Body of pancreas (tissue), 4 donors: Measurements from ENCODE around the gene FHAD1. TPM values are rescaled to one million over a fixed set of nuclear protein-coding genes. Genes with fewer than 3 reads are reported as not detected.
"Not testable (repeated sequence)": the region's sequence is repeated elsewhere in the genome, so short reads cannot be mapped to it uniquely, and the experiment has no call there.

Source experiments
- ATAC-seq: fragments of 150-250 bp; one replicate; pipeline ENCODE4 v1.9.1; 2016
- DNase-seq, 4 donors: peaks; one replicate each; pipeline ENCODE4 v3.0.0-alpha.2; 2019
- H3K27ac ChIP-seq, 4 donors: fragments of 200-600 bp; sonication (generic); 1 replicate in 3 of 4; 2 replicates in 1 of 4; pipeline versions ENCODE4 v1.5.1 to v1.6.1; 2016 to 2019; ENCODE audit warnings: mild to moderate bottlenecking in 1 of 4, mixed read lengths in 1 of 4, moderate library complexity in 1 of 4
- H3K27me3 ChIP-seq, 2 donors: fragments of 200-600 bp; sonication (generic); one replicate each; pipeline ENCODE4 v1.6.0; 2016; ENCODE audit warnings: mild to moderate bottlenecking in 1 of 2
- H3K36me3 ChIP-seq, 2 donors: fragments of 200-600 bp; sonication (generic); replicated peaks in 1 of 2; 2 replicates each; pipeline ENCODE4 v1.5.1; 2016; ENCODE audit warnings: low read depth in 2 of 2; ENCODE audit not compliant: insufficient read depth in 1 of 2
- H3K4me1 ChIP-seq: fragments of 200-600 bp; sonication (generic); one replicate; pipeline ENCODE4 v1.6.0; 2016
- H3K4me3 ChIP-seq, 2 donors: fragments of 200-600 bp; sonication (generic); 1 replicate in 1 of 2; 2 replicates in 1 of 2; pipeline ENCODE4 v1.5.1; 2016 to 2019
- H3K9me3 ChIP-seq, 3 donors: fragments of 200-600 bp; sonication (generic); 1 replicate in 2 of 3; 2 replicates in 1 of 3; pipeline ENCODE4 v1.5.1; 2016
- CTCF ChIP-seq, 7 experiments: fragments of 450-650 bp in 4 of 7; fragments of 200-600 bp in 3 of 7; sonication (generic) in 3 of 7; IDR thresholded peaks; one replicate each; pipeline ENCODE4 v1.5.1; 2016 to 2019; ENCODE audit warnings: antibody characterized with exemption in 7 of 7
- POLR2A ChIP-seq, 3 donors: fragments of 450-650 bp; IDR thresholded peaks; one replicate each; pipeline ENCODE4 v1.6.1; 2016; ENCODE audit warnings: antibody characterized with exemption in 3 of 3, mild to moderate bottlenecking in 2 of 3
- WGBS, 2 donors: methylation state at CpG; one replicate each; pipeline ENCODE4 v1.1.5; 2017; 5-methylcytosine and 5-hydroxymethylcytosine counted together
- intact Hi-C: fragments of 100-400 bp; cut with DNase I; formaldehyde crosslinking; loops from one replicate; pipeline ENCODE4 v1.15.1; 2023
- total RNA-seq, 2 donors: library from RNA; depleted of rRNA; stranded (reverse); fragments of >200 nt; gene quantifications; one replicate each; pipeline ENCODE4 v1.1.0, GENCODE V29; 2016

FHAD1 gene
- total RNA-seq, 2 donors from 2014 or later = 2.9 to 4.9 TPM

- no peak overlapping the region for H3K27ac ChIP-seq
- H3K9me3 ChIP-seq = no peaks in the 10 kb centered on the region
- H3K4me3 ChIP-seq = no peak overlapping the region
- 43 to 68% methylated on average over 11 to 17 of the region's 17 CpGs for WGBS, 2 donors
- intact Hi-C loops = no loop called here
- H3K4me1 ChIP-seq = no peaks in the 10 kb centered on the region
- TF ChIP-seq CTCF (IDR thresholded peaks at IDR 0.05) (no peak), POLR2A (IDR thresholded peaks at IDR 0.05) (no peak)
- no peaks in the 10 kb centered on the region for H3K36me3 ChIP-seq
- H3K27me3 ChIP-seq = no peaks in the 10 kb centered on the region
- no peak for DNase-seq
- no peak for ATAC-seq
Observed at GRCh38 chr1:15386164-15386749, 139.2 kb downstream of the FHAD1 start.

DNA sequence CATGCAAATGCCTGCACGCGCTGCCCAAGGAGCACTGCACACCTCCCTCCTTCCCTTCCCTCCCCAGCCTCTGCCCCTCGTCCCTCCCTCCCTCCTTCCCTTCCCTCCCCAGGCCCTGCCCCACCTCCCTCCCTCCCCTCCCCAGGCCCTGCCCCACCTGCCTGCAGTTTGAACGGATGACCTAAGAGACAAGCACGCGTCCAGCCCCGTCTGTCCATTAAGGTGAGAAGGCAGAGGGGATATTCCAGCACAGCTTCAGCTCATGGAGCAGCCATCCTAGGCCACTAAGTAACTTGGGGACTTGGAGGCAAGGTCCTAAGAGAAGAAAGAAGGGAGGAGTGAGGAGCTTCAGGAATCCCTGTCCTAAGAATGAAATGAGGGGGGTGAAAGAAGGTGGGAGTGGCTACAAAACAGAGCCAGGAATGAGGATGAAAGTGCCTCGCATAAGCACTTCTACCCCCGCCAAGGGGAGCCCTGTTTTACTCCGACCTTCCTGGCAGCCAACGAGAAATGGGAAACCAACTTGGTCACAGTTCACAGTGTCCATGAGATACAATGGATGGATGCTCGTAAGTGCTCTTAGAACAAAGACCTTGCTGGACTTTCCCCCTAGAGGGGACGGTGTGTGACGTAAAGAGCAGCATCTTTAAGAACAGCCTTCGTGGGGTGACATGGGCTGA, 141.3 kb downstream of the FHAD1 start:
- no peak overlapping the region for H3K27ac ChIP-seq
- ATAC-seq = no peak
- H3K4me3 ChIP-seq = no peak overlapping the region
- no peaks in the 10 kb centered on the region for H3K36me3 ChIP-seq
- no peaks in the 10 kb centered on the region for H3K27me3 ChIP-seq
- TF ChIP-seq POLR2A (IDR thresholded peaks at IDR 0.05) = no peak
- no peak for TF ChIP-seq CTCF (IDR thresholded peaks at IDR 0.05)
- intact Hi-C loops = no loop called here
- H3K4me1 ChIP-seq = no peaks in the 10 kb centered on the region
- H3K9me3 ChIP-seq = no peaks in the 10 kb centered on the region
- WGBS, 2 donors = 77 to 89% methylated on average over 11 to 12 of the region's 15 CpGs
- no peak for DNase-seq

DNA sequence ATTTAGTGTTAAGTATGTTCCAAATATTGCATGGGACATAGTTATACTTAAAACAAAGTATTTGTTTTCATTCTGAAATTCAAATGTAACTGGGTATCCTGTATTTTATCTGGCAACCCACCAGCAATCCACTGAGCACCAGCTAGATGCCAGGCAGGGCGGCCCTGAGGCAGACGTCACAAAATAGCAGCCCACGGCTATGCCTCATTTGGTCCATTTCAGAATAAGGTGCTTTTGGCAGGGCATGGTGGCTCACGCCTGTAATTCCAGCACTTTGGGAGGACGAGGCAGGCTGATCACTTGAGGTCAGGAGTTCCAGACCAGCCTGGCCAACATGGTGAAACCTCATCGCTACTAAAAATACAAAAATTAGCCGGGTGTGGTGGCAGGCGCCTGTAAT, 142.8 kb downstream of the FHAD1 start:
- WGBS, 2 donors = 89 to 91% methylated on average over 8 of the region's 8 CpGs
- ATAC-seq, H3K9me3 ChIP-seq, H3K27me3 ChIP-seq, H3K27ac ChIP-seq, intact Hi-C loops, H3K36me3 ChIP-seq, H3K4me3 ChIP-seq, DNase-seq: not testable (repeated sequence)
- peaks cover 10% of the 10 kb centered on the region for H3K4me1 ChIP-seq

DNA sequence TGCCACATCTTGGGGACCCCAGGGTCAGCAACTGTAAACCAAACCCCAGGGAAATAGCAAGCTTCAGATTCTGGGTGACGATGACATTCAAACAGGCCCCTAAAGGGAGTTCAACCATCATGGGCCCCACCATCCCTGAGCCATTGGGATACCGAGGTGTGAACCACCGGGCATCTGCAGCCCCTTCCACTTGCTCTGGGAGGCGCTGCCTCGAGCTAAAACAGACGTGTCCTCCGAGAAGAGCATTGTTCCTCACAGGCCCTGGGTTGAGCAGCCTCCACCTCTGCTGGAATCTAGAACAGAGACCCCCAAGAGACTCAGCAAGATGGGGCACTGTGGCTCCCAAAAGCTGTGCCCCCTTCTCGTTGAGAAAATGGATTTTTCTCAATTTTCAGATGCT, 143.6 kb downstream of the FHAD1 start:
- ATAC-seq (no peak), DNase-seq (no peak)
- Histone ChIP-seq H3K4me1 (peaks cover 10% of the 10 kb centered on the region), H3K36me3 (no peaks in the 10 kb centered on the region), H3K27ac (no peak overlapping the region), H3K4me3 (no peak overlapping the region), H3K27me3 (no peaks in the 10 kb centered on the region), H3K9me3 (no peaks in the 10 kb centered on the region)
- 78 to 90% methylated on average over 5 to 8 of the region's 8 CpGs for WGBS, 2 donors
- TF ChIP-seq POLR2A (IDR thresholded peaks at IDR 0.05) = no peak
- no peak for TF ChIP-seq CTCF (IDR thresholded peaks at IDR 0.05)
- intact Hi-C loops = no loop called here

DNA sequence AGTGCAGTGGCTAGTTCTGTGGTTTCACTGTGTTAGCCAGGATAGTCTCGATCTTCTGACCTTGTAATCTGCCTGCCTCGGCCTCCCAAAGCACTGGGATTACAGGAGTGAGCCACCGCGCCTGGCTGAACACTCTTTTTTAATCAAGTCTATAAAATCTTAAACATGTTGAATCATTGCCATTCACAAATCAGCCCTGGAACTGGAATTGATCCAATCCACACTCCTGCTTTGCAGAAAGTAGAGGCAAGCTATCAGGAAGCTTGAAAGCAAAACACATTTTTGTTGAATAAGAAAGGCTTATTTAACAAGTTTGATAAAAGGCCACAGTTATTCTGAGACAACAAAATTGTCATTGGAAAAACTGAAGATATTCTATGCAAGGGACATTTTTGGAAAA, 144.3 kb downstream of the FHAD1 start:
- Histone ChIP-seq H3K27me3 (no peaks in the 10 kb centered on the region), H3K4me1 (peaks cover 10% of the 10 kb centered on the region), H3K4me3 (no peak overlapping the region), H3K36me3 (no peaks in the 10 kb centered on the region), H3K27ac (no peak overlapping the region), H3K9me3 (no peaks in the 10 kb centered on the region)
- TF ChIP-seq POLR2A (IDR thresholded peaks at IDR 0.05) (no peak), CTCF (IDR thresholded peaks at IDR 0.05) (no peak)
- WGBS, 2 donors = 62 to 80% methylated on average over 4 of the region's 4 CpGs
- intact Hi-C loops = no loop called here
- no peak for DNase-seq
- no peak for ATAC-seq
